ENCODE measurements around the gene KCNT1. TPM values are rescaled to one million over a fixed set of nuclear protein-coding genes. Genes with fewer than 3 reads are reported as not detected.

KCNT1 gene
- total RNA-seq, 1 donor from 2014 or later: not detected

DNA sequence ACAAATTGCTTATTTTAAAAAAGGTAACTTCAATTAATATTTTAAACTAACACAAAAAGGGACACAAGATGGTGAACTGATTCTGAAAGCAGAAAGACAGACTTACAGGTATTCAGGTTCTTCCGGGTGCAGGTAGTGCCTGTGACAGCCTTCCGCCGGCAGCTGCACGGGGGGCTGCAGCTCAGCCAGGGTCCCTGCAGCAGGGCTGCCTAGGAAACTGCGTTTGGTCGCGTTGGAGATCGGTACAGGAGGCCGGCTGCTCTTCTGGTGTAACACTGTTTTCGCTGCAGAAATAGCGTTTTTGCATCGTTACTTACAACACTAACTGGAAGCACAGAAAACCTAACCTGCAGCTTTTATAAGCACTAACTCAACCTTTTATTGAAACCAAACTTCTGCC lies 125.3 kb downstream of the KCNT1 start:
- TF ChIP-seq POLR2A (IDR thresholded peaks at IDR 0.05): no peak
- no peak for TF ChIP-seq POLR2AphosphoS5 (IDR thresholded peaks at IDR 0.05; ENCODE audit: insufficient read depth in 1 of 2, low read depth in 1 of 2)
- TF ChIP-seq, protein P1, sequence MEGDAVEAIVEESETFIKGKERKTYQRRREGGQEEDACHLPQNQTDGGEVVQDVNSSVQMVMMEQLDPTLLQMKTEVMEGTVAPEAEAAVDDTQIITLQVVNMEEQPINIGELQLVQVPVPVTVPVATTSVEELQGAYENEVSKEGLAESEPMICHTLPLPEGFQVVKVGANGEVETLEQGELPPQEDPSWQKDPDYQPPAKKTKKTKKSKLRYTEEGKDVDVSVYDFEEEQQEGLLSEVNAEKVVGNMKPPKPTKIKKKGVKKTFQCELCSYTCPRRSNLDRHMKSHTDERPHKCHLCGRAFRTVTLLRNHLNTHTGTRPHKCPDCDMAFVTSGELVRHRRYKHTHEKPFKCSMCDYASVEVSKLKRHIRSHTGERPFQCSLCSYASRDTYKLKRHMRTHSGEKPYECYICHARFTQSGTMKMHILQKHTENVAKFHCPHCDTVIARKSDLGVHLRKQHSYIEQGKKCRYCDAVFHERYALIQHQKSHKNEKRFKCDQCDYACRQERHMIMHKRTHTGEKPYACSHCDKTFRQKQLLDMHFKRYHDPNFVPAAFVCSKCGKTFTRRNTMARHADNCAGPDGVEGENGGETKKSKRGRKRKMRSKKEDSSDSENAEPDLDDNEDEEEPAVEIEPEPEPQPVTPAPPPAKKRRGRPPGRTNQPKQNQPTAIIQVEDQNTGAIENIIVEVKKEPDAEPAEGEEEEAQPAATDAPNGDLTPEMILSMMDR (IDR thresholded peaks at IDR 0.05): no peak
- no peaks in the 10 kb centered on the region for H3K27me3 ChIP-seq
- no peaks in the 10 kb centered on the region for H3K9me3 ChIP-seq
- no peaks in the 10 kb centered on the region for H3K4me1 ChIP-seq
- H3K27ac ChIP-seq: no peak overlapping the region
- intact Hi-C loops (cut with DNase I): no loop called here
- DNase-seq (ENCODE audit: extremely low spot score in 2 of 2): no peak
- no peak overlapping the region for H3K4me3 ChIP-seq
- H3K36me3 ChIP-seq: peaks cover 0 to 36% of the 10 kb centered on the region in 2 donors

DNA sequence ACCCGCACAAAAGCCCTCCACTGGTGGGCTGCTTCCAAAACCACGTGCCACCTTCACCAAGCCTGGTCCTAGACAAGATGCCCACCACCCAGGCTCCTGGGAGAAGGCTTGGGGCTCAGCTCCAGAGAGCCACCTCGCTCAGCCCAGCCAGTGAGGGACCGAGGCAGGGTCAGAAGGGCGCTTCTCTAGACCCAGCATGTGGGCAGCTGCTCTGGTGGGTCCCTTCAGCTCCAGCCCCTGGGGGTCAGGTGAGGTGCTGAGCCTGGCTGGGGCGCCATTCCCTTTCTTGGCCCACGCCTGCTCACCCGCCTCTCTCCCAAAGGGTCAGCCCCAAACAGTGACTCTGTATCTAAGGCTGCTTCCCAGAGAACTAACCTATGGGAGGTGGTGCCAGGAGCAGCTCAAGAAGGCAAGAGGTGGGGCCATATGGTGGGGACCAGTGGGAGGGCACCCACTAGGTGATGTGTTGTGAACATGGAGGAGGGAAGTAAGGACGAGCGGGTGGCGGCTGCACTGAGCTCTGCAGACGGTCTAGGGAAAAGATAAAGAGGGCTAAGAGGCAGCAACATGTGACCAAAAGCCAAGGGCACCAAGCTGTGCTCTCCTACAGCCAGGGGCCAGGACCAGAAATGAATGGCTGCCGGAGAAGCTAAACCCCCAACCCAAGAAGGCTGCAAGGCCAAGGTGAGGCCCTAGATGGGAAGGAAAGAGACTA lies 126.0 kb downstream of the KCNT1 start:
- H3K9me3 ChIP-seq: no peaks in the 10 kb centered on the region
- H3K4me3 ChIP-seq: no peak overlapping the region
- intact Hi-C loops (cut with DNase I): no loop called here
- peaks cover 0 to 29% of the 10 kb centered on the region in 2 donors for H3K36me3 ChIP-seq
- H3K27me3 ChIP-seq: no peaks in the 10 kb centered on the region
- DNase-seq (ENCODE audit: extremely low spot score in 2 of 2): no peak
- H3K27ac ChIP-seq: no peak overlapping the region
- TF ChIP-seq POLR2A (IDR thresholded peaks at IDR 0.05) (no peak), POLR2AphosphoS5 (IDR thresholded peaks at IDR 0.05; ENCODE audit: insufficient read depth in 1 of 2, low read depth in 1 of 2) (no peak)
- TF ChIP-seq, protein P1 (IDR thresholded peaks at IDR 0.05): no peak
- H3K4me1 ChIP-seq: no peaks in the 10 kb centered on the region

DNA sequence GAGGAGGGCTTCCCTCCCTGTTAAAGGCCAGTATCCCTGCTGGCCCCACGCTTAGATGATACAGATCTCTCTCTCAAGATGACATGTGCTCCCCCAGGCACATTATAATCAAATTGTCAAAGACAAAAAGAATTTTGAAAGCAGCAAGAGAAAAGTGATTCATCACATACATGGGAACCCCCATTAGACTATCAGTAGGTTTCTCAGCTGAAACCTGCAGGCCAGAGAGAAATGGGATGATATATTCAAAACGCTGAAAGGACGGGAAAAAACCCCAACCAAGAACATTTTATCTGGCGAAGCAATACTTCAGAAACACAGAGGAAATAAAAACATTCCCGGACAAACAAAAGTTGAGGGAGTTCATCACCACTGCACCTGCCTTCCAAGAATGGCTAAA lies 126.7 kb downstream of the KCNT1 start:
- no peaks in the 10 kb centered on the region for H3K27me3 ChIP-seq
- intact Hi-C loops (cut with DNase I): no loop called here
- DNase-seq (ENCODE audit: extremely low spot score in 2 of 2): no peak
- TF ChIP-seq, protein P1 (IDR thresholded peaks at IDR 0.05): no peak
- no peak for TF ChIP-seq POLR2A (IDR thresholded peaks at IDR 0.05)
- TF ChIP-seq POLR2AphosphoS5 (IDR thresholded peaks at IDR 0.05; ENCODE audit: insufficient read depth in 1 of 2, low read depth in 1 of 2): no peak
- H3K27ac ChIP-seq: no peak overlapping the region
- no peaks in the 10 kb centered on the region for H3K4me1 ChIP-seq
- peaks cover 0 to 23% of the 10 kb centered on the region in 2 donors for H3K36me3 ChIP-seq
- no peak overlapping the region for H3K4me3 ChIP-seq
- no peaks in the 10 kb centered on the region for H3K9me3 ChIP-seq

DNA sequence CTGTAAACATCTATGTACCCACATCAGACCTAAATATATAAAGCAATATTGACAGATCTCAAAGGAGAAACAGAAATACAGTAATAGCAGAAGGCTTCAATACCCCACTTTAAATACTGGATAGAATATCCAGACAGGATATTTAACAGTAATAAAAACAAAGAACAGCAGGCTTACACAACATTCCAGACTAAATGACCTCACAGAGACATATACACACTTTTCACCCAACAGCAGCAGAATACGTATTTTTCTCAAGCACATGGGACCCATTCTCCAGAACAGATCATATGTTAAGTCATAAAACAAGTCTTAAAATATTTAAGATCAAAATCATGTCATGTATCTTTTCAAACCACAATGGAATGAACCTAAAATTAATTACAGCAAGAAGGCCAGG lies 128.5 kb downstream of the KCNT1 start:
- TF ChIP-seq, protein P1 (IDR thresholded peaks at IDR 0.05): no peak
- no peak for TF ChIP-seq POLR2AphosphoS5 (IDR thresholded peaks at IDR 0.05; ENCODE audit: insufficient read depth in 1 of 2, low read depth in 1 of 2)
- no peak for TF ChIP-seq POLR2A (IDR thresholded peaks at IDR 0.05)
- intact Hi-C loops (cut with DNase I): no loop called here
- Histone ChIP-seq H3K27ac (no peak overlapping the region), H3K9me3 (no peaks in the 10 kb centered on the region), H3K27me3 (no peaks in the 10 kb centered on the region), H3K4me1 (no peaks in the 10 kb centered on the region), H3K36me3 (peaks cover 0 to 16% of the 10 kb centered on the region in 2 donors), H3K4me3 (no peak overlapping the region)
- no peak for DNase-seq (ENCODE audit: extremely low spot score in 2 of 2)

DNA sequence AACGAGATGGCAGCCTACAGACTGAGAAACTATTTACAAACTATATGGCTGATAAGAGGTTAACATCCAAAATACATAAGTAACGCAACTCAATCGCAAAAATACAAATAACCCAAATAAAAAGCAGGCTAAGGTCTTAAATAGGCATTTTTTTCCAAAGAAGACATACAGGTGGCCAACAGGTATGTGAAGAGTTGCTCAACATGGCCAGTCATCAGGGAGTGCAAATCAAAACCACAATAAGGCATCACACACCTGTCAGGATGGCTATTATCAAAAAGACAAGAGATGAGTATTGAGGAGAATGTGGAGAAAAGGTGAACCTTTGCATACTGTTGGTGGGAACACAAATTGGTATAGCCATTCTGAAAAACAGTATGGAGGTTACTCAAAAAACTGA lies 131.9 kb downstream of the KCNT1 start:
- Histone ChIP-seq H3K27me3 (no peaks in the 10 kb centered on the region), H3K27ac (no peak overlapping the region), H3K9me3 (no peaks in the 10 kb centered on the region), H3K4me3 (no peak overlapping the region), H3K4me1 (no peaks in the 10 kb centered on the region), H3K36me3 (peaks cover 0 to 6% of the 10 kb centered on the region in 2 donors)
- TF ChIP-seq POLR2AphosphoS5 (IDR thresholded peaks at IDR 0.05; ENCODE audit: insufficient read depth in 1 of 2, low read depth in 1 of 2) (no peak), POLR2A (IDR thresholded peaks at IDR 0.05) (no peak)
- TF ChIP-seq, protein P1 (IDR thresholded peaks at IDR 0.05): no peak
- DNase-seq (ENCODE audit: extremely low spot score in 2 of 2): no peak
- intact Hi-C loops (cut with DNase I): no loop called here

All from vagina (tissue), 2 donors.